Osteoblast (primary cell): ENCODE data around the gene PCCA. TPM values are rescaled to one million over a fixed set of nuclear protein-coding genes. Genes with fewer than 3 reads are reported as not detected.

Experiments used
- DNase-seq: peaks from one replicate; pipeline ENCODE4 v3.0.0; 2011; ENCODE audit warnings: low spot score, mixed read lengths; ENCODE audit not compliant: insufficient read length; ENCODE audit errors: missing footprints
- H2AFZ ChIP-seq: 2 replicates; pipeline ENCODE4 v1.6.0; 2011; ENCODE audit warnings: mild to moderate bottlenecking, low read length
- H3K27ac ChIP-seq: 2 replicates; pipeline ENCODE4 v1.5.1; 2011; ENCODE audit warnings: mild to moderate bottlenecking, low read depth, low read length, moderate library complexity
- H3K27me3 ChIP-seq: 2 replicates; pipeline ENCODE4 v1.6.0; 2012; ENCODE audit warnings: mild to moderate bottlenecking, control low read depth, inconsistent platforms, low read length, moderate library complexity; ENCODE audit not compliant: insufficient read depth
- H3K36me3 ChIP-seq: 2 replicates; pipeline ENCODE4 v1.5.1; 2011; ENCODE audit warnings: mild to moderate bottlenecking, low read length, control low read depth, moderate library complexity; ENCODE audit not compliant: insufficient read depth
- H3K4me1 ChIP-seq: 2 replicates; pipeline ENCODE4 v1.5.1; 2011; ENCODE audit warnings: mild to moderate bottlenecking, low read length, control low read depth, moderate library complexity; ENCODE audit not compliant: insufficient read depth
- H3K4me2 ChIP-seq: 2 replicates; pipeline ENCODE4 v1.6.0; 2011; ENCODE audit warnings: mild to moderate bottlenecking, low read length; ENCODE audit not compliant: insufficient read depth
- H3K4me3 ChIP-seq: fragments of 200-600 bp; sonication (generic); 3 replicates; pipeline ENCODE4 v1.5.1; 2012; ENCODE audit warnings: mild to moderate bottlenecking, low read length, inconsistent platforms; ENCODE audit not compliant: insufficient read depth
- H3K79me2 ChIP-seq: 2 replicates; pipeline ENCODE4 v1.6.0; 2012; ENCODE audit warnings: mild to moderate bottlenecking, low read length, control low read depth, inconsistent platforms; ENCODE audit not compliant: insufficient read depth
- H3K9me3 ChIP-seq: 2 replicates; pipeline ENCODE4 v1.5.1; 2011; ENCODE audit warnings: low read depth, low read length, control low read depth
- H4K20me1 ChIP-seq: 2 replicates; pipeline ENCODE4 v1.6.0; 2012; ENCODE audit warnings: mild to moderate bottlenecking, low read length, control low read depth; ENCODE audit not compliant: insufficient read depth
- total RNA-seq: library from RNA; depleted of rRNA; stranded (reverse); fragments of >200 nt; gene quantifications from 2 replicates; pipeline ENCODE4 v1.2.3, GENCODE V29; 2012
- TF ChIP-seq, protein P1 (sequence below): IDR thresholded peaks from 2 replicates; pipeline ENCODE4 v1.5.1; 2011; ENCODE audit warnings: mild to moderate bottlenecking, low read depth, low read length, moderate library complexity; ENCODE audit errors: extremely low read depth

Gene PCCA
- total RNA-seq, 1 donor, result 40.5 TPM

DNA sequence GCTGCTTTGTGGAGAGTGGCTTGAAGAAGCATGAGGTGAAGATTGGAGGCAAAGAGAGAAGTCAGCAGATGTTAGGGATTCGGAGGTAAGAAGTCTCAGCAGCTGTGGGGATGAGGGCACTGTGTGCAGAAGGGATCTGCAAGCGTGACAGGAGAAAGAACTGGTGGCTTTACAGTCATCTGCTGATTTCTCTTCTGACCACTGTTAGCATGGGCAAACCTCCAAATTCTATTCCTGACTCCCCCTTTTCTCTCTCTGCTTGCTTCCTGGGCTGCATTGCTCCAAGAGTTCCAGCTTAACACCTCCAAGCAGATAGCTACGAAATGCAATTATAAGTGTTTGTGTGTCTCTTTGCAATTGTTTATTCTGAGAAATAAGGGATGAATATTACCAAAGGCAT is 340.1 kb downstream of the PCCA start:
- no peak for DNase-seq
- Histone ChIP-seq H3K4me1 (peaks cover 5% of the 10 kb centered on the region), H3K27me3 (no peaks in the 10 kb centered on the region), H3K4me2 (no peak overlapping the region), H3K4me3 (no peak overlapping the region), H2AFZ (no peak overlapping the region), H3K9me3 (no peaks in the 10 kb centered on the region), H3K27ac (no peak overlapping the region), H3K36me3 (peaks cover 4% of the 10 kb centered on the region), H3K79me2 (no peaks in the 10 kb centered on the region), H4K20me1 (no peaks in the 10 kb centered on the region)
- TF ChIP-seq, protein P1, sequence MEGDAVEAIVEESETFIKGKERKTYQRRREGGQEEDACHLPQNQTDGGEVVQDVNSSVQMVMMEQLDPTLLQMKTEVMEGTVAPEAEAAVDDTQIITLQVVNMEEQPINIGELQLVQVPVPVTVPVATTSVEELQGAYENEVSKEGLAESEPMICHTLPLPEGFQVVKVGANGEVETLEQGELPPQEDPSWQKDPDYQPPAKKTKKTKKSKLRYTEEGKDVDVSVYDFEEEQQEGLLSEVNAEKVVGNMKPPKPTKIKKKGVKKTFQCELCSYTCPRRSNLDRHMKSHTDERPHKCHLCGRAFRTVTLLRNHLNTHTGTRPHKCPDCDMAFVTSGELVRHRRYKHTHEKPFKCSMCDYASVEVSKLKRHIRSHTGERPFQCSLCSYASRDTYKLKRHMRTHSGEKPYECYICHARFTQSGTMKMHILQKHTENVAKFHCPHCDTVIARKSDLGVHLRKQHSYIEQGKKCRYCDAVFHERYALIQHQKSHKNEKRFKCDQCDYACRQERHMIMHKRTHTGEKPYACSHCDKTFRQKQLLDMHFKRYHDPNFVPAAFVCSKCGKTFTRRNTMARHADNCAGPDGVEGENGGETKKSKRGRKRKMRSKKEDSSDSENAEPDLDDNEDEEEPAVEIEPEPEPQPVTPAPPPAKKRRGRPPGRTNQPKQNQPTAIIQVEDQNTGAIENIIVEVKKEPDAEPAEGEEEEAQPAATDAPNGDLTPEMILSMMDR, result no peak

GRCh38 chr13:100432611-100433010 is 343.7 kb downstream of the PCCA start:
- no peak for DNase-seq
- Histone ChIP-seq H4K20me1 (no peaks in the 10 kb centered on the region), H3K79me2 (no peaks in the 10 kb centered on the region), H3K27me3 (no peaks in the 10 kb centered on the region), H3K4me3 (no peak overlapping the region), H3K4me1 (peaks cover 13% of the 10 kb centered on the region), H3K27ac (no peak overlapping the region), H3K4me2 (no peak overlapping the region), H3K9me3 (no peaks in the 10 kb centered on the region), H3K36me3 (peaks cover 4% of the 10 kb centered on the region), H2AFZ (no peak overlapping the region)
- TF ChIP-seq, protein P1, result no peak

DNA sequence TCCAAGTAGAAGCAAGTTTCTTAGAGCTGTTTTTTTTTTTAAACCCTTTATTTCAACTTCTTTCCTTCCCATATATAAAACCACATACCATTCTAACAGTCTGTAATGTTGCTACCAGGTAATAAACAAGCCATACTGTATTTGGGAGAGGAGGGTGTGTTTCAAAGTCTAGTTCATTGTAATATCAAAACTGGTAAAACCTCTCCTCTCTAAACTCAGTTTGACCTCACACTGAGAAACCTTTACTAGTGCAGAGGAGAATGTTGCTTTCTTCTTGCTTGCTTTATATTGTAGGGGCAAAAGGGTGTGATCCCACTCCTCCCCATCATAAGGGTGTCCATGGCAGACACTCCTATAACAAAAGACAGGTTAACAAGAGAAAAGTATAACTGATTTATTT is 344.6 kb downstream of the PCCA start:
- Histone ChIP-seq H3K9me3 (no peaks in the 10 kb centered on the region), H2AFZ (no peak overlapping the region), H3K36me3 (peaks cover 4% of the 10 kb centered on the region), H3K79me2 (no peaks in the 10 kb centered on the region), H3K27ac (peak overlapping the region; percentile 18), H4K20me1 (no peaks in the 10 kb centered on the region), H3K27me3 (no peaks in the 10 kb centered on the region), H3K4me3 (no peak overlapping the region), H3K4me2 (no peak overlapping the region), H3K4me1 (peaks cover 13% of the 10 kb centered on the region)
- no peak for DNase-seq
- TF ChIP-seq, protein P1, result no peak

GRCh38 chr13:100434010-100434763 is 345.3 kb downstream of the PCCA start:
- Histone ChIP-seq H3K4me2 (peak overlapping the region; percentile 26), H3K27me3 (no peaks in the 10 kb centered on the region), H4K20me1 (no peaks in the 10 kb centered on the region), H3K4me1 (peaks cover 13% of the 10 kb centered on the region), H3K9me3 (no peaks in the 10 kb centered on the region), H3K4me3 (no peak overlapping the region), H3K79me2 (no peaks in the 10 kb centered on the region), H3K27ac (peak overlapping the region; percentile 18), H2AFZ (no peak overlapping the region), H3K36me3 (peaks cover 4% of the 10 kb centered on the region)
- TF ChIP-seq, protein P1, result no peak
- no peak for DNase-seq
